Keratinocyte (primary cell): ENCODE results near the gene MFNG. TPM values are rescaled to one million over a fixed set of nuclear protein-coding genes. Genes with fewer than 3 reads are reported as not detected.
A peak's percentile ranks its signal among the peaks of the same experiment; 100 is the strongest.

Experiments
- DNase-seq: peaks from one replicate; pipeline ENCODE4 v3.0.0-alpha.2; 2011; ENCODE audit warnings: low read depth, missing footprints, low spot score
- FAIRE-seq: peaks from 2 replicates; lab custom pipeline; 2011; peaks lifted over from hg19 to GRCh38; lab: Jason Lieb, UNC
- H2AFZ ChIP-seq: 2 replicates; pipeline ENCODE4 v1.6.0; 2012; ENCODE audit warnings: low read length, control low read depth, inconsistent platforms; ENCODE audit not compliant: control insufficient read depth
- H3K27ac ChIP-seq: 2 replicates; pipeline ENCODE4 v1.5.1; 2011; ENCODE audit warnings: low read length; ENCODE audit not compliant: control insufficient read depth, insufficient read depth
- H3K27me3 ChIP-seq: 3 replicates; pipeline ENCODE4 v1.6.0; 2011; ENCODE audit warnings: low read length; ENCODE audit not compliant: control insufficient read depth, insufficient read depth; ENCODE audit errors: extremely low read depth
- H3K36me3 ChIP-seq, 2 experiments: 2 replicates in 1 of 2; 3 replicates in 1 of 2; pipeline ENCODE4 v1.5.1; 2011; ENCODE audit warnings: low read length in 2 of 2, mild to moderate bottlenecking in 1 of 2; ENCODE audit not compliant: control insufficient read depth in 2 of 2, insufficient read depth in 2 of 2; ENCODE audit errors: extremely low read depth in 1 of 2
- H3K4me1 ChIP-seq: 3 replicates; pipeline ENCODE4 v1.5.1; 2011; ENCODE audit warnings: low read length; ENCODE audit not compliant: control insufficient read depth, insufficient read depth; ENCODE audit errors: extremely low read depth
- H3K4me2 ChIP-seq: 3 replicates; pipeline ENCODE4 v1.6.0; 2011; ENCODE audit warnings: low read depth, low read length; ENCODE audit not compliant: control insufficient read depth, insufficient read depth; ENCODE audit errors: extremely low read depth
- H3K4me3 ChIP-seq, 3 experiments: fragments of 200-600 bp in 1 of 3; sonication (generic) in 1 of 3; 2 replicates in 2 of 3; 3 replicates in 1 of 3; pipeline ENCODE4 v1.5.1; 2011 to 2016; ENCODE audit warnings: low read length in 3 of 3, mild to moderate bottlenecking in 3 of 3, control low read depth in 2 of 3, inconsistent platforms in 1 of 3, low read depth in 1 of 3, mixed read lengths in 1 of 3, mixed run types in 1 of 3, moderate library complexity in 1 of 3; ENCODE audit not compliant: control insufficient read depth in 2 of 3, insufficient read depth in 2 of 3; ENCODE audit errors: extremely low read depth in 1 of 3
- H3K79me2 ChIP-seq: 2 replicates; pipeline ENCODE4 v1.6.0; 2012; ENCODE audit warnings: low read length; ENCODE audit not compliant: control insufficient read depth, insufficient read depth
- H3K9ac ChIP-seq: 3 replicates; pipeline ENCODE4 v1.6.0; 2011; ENCODE audit warnings: low read length; ENCODE audit not compliant: control insufficient read depth, insufficient read depth; ENCODE audit errors: extremely low read depth
- H3K9me1 ChIP-seq: 3 replicates; pipeline ENCODE4 v1.6.0; 2011; ENCODE audit warnings: low read length; ENCODE audit not compliant: control insufficient read depth, insufficient read depth; ENCODE audit errors: extremely low read depth
- H3K9me3 ChIP-seq: 2 replicates; pipeline ENCODE4 v1.5.1; 2012; ENCODE audit warnings: low read depth, low read length; ENCODE audit not compliant: control insufficient read depth
- H4K20me1 ChIP-seq: 3 replicates; pipeline ENCODE4 v1.6.0; 2011; ENCODE audit warnings: low read length; ENCODE audit not compliant: control insufficient read depth, insufficient read depth; ENCODE audit errors: extremely low read depth
- CTCF ChIP-seq, 3 experiments: IDR thresholded peaks in 1 of 3; conservative IDR thresholded peaks in 1 of 3; optimal IDR thresholded peaks in 1 of 3; 2 replicates in 2 of 3; 3 replicates in 1 of 3; pipeline versions ENCODE3 to v1.5.1; 2011; ENCODE audit warnings: low read length in 3 of 3, mild to moderate bottlenecking in 3 of 3, moderate library complexity in 2 of 3, control low read depth in 1 of 3, inconsistent platforms in 1 of 3; ENCODE audit not compliant: insufficient read depth in 2 of 3; ENCODE audit errors: extremely low read depth in 1 of 3
- EZH2 ChIP-seq: IDR thresholded peaks from one replicate; pipeline ENCODE4 v1.6.1; 2012; ENCODE audit warnings: inconsistent platforms, mild to moderate bottlenecking, low read length, moderate library complexity
- dilution Hi-C: fragments of 300-500 bp; cut with MboI; formaldehyde crosslinking; loops from one replicate; pipeline ENCODE4 v1.7.0; 2020; ENCODE audit warnings: low sequenced_read_pairs; ENCODE audit not compliant: extremely low pct_ligation_motif_present
- polyA plus RNA-seq, 5 experiments: library from polyadenylated mRNA; depleted of rRNA in 3 of 5; stranded (reverse) in 3 of 5; stranded (forward) in 1 of 5; unstranded in 1 of 5; fragments of >200 nt; gene quantifications; 1 replicate in 1 of 5; 2 replicates in 3 of 5; 3 replicates in 1 of 5; pipeline versions ENCODE4 v1.2.1 to v1.2.3, GENCODE V29; 2011 to 2012; ENCODE audit warnings: missing spikeins in 2 of 5, low read depth in 1 of 5, low replicate concordance in 1 of 5

The MFNG gene
- polyA plus RNA-seq, 1 donor (not counting 4 experiments of a cell fraction or from before 2014, with no cell fraction given) = 5.9 TPM

DNA sequence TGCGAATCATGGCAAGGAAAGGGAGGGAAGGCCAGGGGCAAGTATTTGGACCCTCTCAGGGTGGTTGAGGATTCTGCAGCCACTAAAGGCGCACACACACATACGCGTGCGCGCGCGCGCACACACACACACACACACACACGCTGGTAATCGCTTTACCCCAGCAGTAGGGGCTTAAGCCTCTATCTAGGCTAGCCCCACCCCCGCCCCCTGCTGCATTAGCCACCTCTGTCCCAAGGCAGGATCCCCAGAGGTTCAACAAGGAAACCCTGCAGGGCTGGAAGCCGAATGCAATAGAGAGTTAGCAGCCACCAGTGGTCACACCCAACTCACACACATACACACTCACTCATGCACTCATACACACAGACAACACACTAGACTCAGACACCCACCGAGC, 30.3 kb downstream of the MFNG start:
- dilution Hi-C loops = no loop called here
- Histone ChIP-seq H3K27ac (no peak overlapping the region), H3K4me1 (peaks cover 18% of the 10 kb centered on the region), H3K9me1 (no peaks in the 10 kb centered on the region), H3K4me3 (no peak overlapping the region), H3K27me3 (no peaks in the 10 kb centered on the region), H3K36me3 (no peaks in the 10 kb centered on the region), H2AFZ (no peak overlapping the region), H3K9ac (no peak overlapping the region), H4K20me1 (no peaks in the 10 kb centered on the region), H3K4me2 (no peak overlapping the region), H3K79me2 (no peaks in the 10 kb centered on the region), H3K9me3 (no peaks in the 10 kb centered on the region)
- no peak for TF ChIP-seq EZH2
- FAIRE-seq (no peak), DNase-seq (no peak)

GRCh38 chr22:37454857-37455686, 31.1 kb downstream of the MFNG start:
- H3K9me3 ChIP-seq = no peaks in the 10 kb centered on the region
- no peaks in the 10 kb centered on the region for H3K79me2 ChIP-seq
- no peaks in the 10 kb centered on the region for H3K27me3 ChIP-seq
- no peaks in the 10 kb centered on the region for H3K36me3 ChIP-seq
- dilution Hi-C loops = no loop called here
- no peak overlapping the region for H2AFZ ChIP-seq
- TF ChIP-seq EZH2 (no peak), CTCF (optimal IDR thresholded peaks at IDR 0.05 in 1 of 3, IDR thresholded peaks at IDR 0.05 in 1 of 3, conservative IDR thresholded peaks at IDR 0.05 in 1 of 3; ENCODE audit: extremely low read depth in 1 of 3, insufficient read depth in 2 of 3, low read length in 3 of 3) (no peak)
- no peak overlapping the region for H3K9ac ChIP-seq
- H3K4me1 ChIP-seq = peaks cover 18% of the 10 kb centered on the region
- H4K20me1 ChIP-seq = no peaks in the 10 kb centered on the region
- H3K9me1 ChIP-seq = no peaks in the 10 kb centered on the region
- DNase-seq (peak; percentile 25), FAIRE-seq (peak; percentile 85)
- H3K27ac ChIP-seq = peak overlapping the region; percentile 12
- H3K4me3 ChIP-seq = no peak overlapping the region
- peak overlapping the region; percentile 45 for H3K4me2 ChIP-seq
